ENCODE data around the gene SYNDIG1. TPM values are rescaled to one million over a fixed set of nuclear protein-coding genes. Genes with fewer than 3 reads are reported as not detected.
A peak's percentile ranks its signal among the peaks of the same experiment; 100 is the strongest.

SYNDIG1 gene
- total RNA-seq, 1 experiment from 2014 or later = 5.4 TPM

DNA sequence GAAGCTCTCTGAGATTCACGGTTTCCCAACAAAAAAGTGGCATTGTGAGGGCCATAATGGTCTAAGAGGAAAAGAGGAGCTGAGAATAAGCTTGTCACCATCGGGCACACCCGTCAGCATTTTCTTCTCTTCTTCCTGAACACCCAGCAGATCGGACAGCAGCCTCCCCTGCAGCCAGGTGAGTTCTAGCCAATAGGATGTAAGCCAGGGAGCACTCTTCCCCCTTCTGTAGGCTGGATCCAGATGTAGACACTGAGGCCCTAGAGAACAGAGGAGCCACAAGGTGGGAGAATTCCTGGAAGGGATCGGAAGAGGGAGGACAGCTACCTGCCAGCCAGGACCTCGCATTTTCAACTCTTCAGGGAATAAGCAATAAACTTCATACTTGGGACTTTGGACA lies 228.0 kb downstream of the SYNDIG1 start:
- no peak overlapping the region for H3K4me3 Mint-ChIP-seq
- no peaks in the 10 kb centered on the region; a peak in 1 of 4 replicates for H3K4me1 Mint-ChIP-seq
- Histone ChIP-seq H3K23me2 (ENCODE audit: insufficient read length, low read depth, low read length, poor library complexity, severe bottlenecking) (no peaks in the 10 kb centered on the region), H3K9ac (ENCODE audit: extremely low read depth, insufficient read length, low read length) (no peak overlapping the region), H3K18ac (ENCODE audit: insufficient read length, low read depth, low read length) (no peak overlapping the region), H3K27me3 (ENCODE audit: insufficient read depth, low read length) (no peaks in the 10 kb centered on the region), H2AK5ac (ENCODE audit: insufficient read length, low read length) (no peak overlapping the region), H3K79me1 (ENCODE audit: insufficient read depth, low read depth, low read length, poor library complexity, severe bottlenecking) (no peaks in the 10 kb centered on the region), H3K14ac (ENCODE audit: insufficient read depth, low read length) (no peak overlapping the region), H3T11ph (ENCODE audit: low read length) (no peak overlapping the region), H2BK20ac (ENCODE audit: low read depth, low read length, poor library complexity, severe bottlenecking) (no peak overlapping the region), H2BK120ac (ENCODE audit: low read depth, low read length, poor library complexity, severe bottlenecking) (no peak overlapping the region), H3K4ac (ENCODE audit: low read depth, low read length) (no peak overlapping the region), H3K27ac (ENCODE audit: insufficient read length, low read depth, low read length) (no peak overlapping the region), H4K20me1 (ENCODE audit: control insufficient read depth, insufficient read depth, insufficient read length) (no peaks in the 10 kb centered on the region), H2BK12ac (ENCODE audit: insufficient read length, low read depth, low read length) (no peak overlapping the region), H3K23ac (ENCODE audit: insufficient read length, low read depth, low read length) (no peak overlapping the region), H2BK15ac (ENCODE audit: low read depth, low read length) (no peak overlapping the region), H2BK5ac (ENCODE audit: insufficient read length, low read length) (no peak overlapping the region), H2AFZ (ENCODE audit: low read length) (no peak overlapping the region), H3K9me3 (ENCODE audit: control insufficient read depth, low read depth, low read length) (no peaks in the 10 kb centered on the region), H3K56ac (ENCODE audit: insufficient read length, low read depth, low read length) (no peak overlapping the region), H3K4me1 (ENCODE audit: insufficient read depth, low read length) (no peaks in the 10 kb centered on the region), H4K91ac (ENCODE audit: insufficient read length, low read depth, low read length) (no peak overlapping the region), H4K5ac (ENCODE audit: insufficient read length, low read depth, low read length) (no peak overlapping the region), H3K79me2 (ENCODE audit: insufficient read depth, low read length) (no peaks in the 10 kb centered on the region), H3K4me2 (ENCODE audit: insufficient read depth, insufficient read length, low read length) (no peak overlapping the region), H4K8ac (replicated peaks; ENCODE audit: insufficient read length, low read depth, low read length) (no peak overlapping the region)
- no peaks in the 10 kb centered on the region for H3K36me3 Mint-ChIP-seq (ENCODE audit: insufficient read depth in 1 of 3, low read depth in 3 of 3)
- no peak overlapping the region for H3K27ac Mint-ChIP-seq
- TF ChIP-seq CTCF (conservative IDR thresholded peaks at IDR 0.05) = no peak
- peak; percentile 8 for DNase-seq
- H3K27me3 Mint-ChIP-seq (ENCODE audit: low read depth) = no peaks in the 10 kb centered on the region
- no peaks in the 10 kb centered on the region; a peak in 1 of 5 replicates for H3K9me3 Mint-ChIP-seq
- no CpG with 5 or more reads among the region's 6 CpGs for WGBS (ENCODE audit: extremely low coverage, insufficient read length, low lambda C conversion rate)
